Hepatocyte (in vitro differentiated cells): ENCODE data around the gene ADGB.

ENCODE experiments used
- EZH2 ChIP-seq: fragments of 200-600 bp; sonication (generic); IDR thresholded peaks from 2 replicates; pipeline ENCODE4 v1.6.1; 2016; ENCODE audit warnings: antibody characterized with exemption, mild to moderate bottlenecking, borderline replicate concordance
- EZH2phosphoT487 ChIP-seq: fragments of 200-600 bp; sonication (generic); IDR thresholded peaks from one replicate; pipeline ENCODE4 v1.6.1; 2018; ENCODE audit warnings: antibody characterized with exemption, mild to moderate bottlenecking, low read depth, moderate library complexity; ENCODE audit not compliant: unreplicated experiment, severe bottlenecking
- TF ChIP-seq, protein P1 (sequence below): fragments of 200-600 bp; sonication (generic); IDR thresholded peaks from 2 replicates; pipeline ENCODE4 v1.5.1; 2016; ENCODE audit warnings: antibody characterized with exemption, mild to moderate bottlenecking; ENCODE audit not compliant: poor library complexity

DNA sequence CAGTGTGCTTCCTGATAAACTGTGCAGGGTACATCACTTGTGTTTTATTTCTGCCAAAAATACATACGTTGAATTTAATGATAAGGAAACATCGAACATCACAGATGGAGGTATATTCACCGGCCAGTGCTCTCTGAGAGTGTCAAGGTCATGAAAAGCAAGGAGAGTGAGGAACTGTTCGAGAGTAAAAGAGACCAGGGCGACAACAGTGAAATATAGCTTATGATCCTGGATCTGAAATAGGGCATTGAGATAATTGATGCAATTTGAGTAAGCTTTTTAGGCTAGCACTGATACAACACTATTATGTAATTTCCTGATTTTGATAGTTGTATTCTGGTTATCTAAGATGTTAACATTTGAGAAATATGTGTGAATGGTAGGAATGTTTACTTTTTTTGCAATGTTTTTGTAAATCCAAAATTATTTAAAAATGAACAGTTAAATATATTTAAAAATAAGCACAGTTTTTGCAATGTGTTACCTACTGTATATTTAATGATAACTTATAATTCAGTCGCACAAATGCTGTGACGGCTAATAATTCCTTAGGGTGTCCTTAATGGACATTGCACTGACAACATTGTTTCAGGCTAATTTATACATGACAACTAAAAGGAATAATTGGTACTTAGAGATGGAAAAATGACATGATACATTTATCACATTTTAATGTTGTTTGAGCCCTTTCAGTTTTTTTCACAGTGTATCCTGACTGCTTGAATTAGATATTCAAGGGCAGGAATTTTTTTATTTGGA is 45.2 kb upstream of the ADGB start:
- TF ChIP-seq, protein P1, sequence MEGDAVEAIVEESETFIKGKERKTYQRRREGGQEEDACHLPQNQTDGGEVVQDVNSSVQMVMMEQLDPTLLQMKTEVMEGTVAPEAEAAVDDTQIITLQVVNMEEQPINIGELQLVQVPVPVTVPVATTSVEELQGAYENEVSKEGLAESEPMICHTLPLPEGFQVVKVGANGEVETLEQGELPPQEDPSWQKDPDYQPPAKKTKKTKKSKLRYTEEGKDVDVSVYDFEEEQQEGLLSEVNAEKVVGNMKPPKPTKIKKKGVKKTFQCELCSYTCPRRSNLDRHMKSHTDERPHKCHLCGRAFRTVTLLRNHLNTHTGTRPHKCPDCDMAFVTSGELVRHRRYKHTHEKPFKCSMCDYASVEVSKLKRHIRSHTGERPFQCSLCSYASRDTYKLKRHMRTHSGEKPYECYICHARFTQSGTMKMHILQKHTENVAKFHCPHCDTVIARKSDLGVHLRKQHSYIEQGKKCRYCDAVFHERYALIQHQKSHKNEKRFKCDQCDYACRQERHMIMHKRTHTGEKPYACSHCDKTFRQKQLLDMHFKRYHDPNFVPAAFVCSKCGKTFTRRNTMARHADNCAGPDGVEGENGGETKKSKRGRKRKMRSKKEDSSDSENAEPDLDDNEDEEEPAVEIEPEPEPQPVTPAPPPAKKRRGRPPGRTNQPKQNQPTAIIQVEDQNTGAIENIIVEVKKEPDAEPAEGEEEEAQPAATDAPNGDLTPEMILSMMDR, result no peak
- TF ChIP-seq EZH2, result no peak
- no peak for TF ChIP-seq EZH2phosphoT487
